Smooth muscle cell (in vitro differentiated cells): ENCODE data around the gene MLPH. TPM values are rescaled to one million over a fixed set of nuclear protein-coding genes. Genes with fewer than 3 reads are reported as not detected.

Experiments
- DNase-seq: peaks from one replicate; lab custom pipeline; 2025; ENCODE audit not compliant: unreplicated experiment; lab: John Stamatoyannopoulos, UW
- H2AFZ ChIP-seq: fragments of 200-600 bp; sonication (generic); 2 replicates; pipeline ENCODE4 v1.6.0; 2016; ENCODE audit warnings: antibody characterized with exemption, low read depth, mild to moderate bottlenecking
- H3F3A ChIP-seq: fragments of 200-600 bp; sonication (generic); 2 replicates; pipeline ENCODE4 v1.6.0; 2017; ENCODE audit warnings: antibody characterized with exemption, low read depth
- H3K27ac ChIP-seq: fragments of 200-600 bp; sonication (generic); 2 replicates; pipeline ENCODE4 v1.5.1; 2016; ENCODE audit warnings: low read depth, mild to moderate bottlenecking
- H3K27me3 ChIP-seq: fragments of 200-600 bp; sonication (generic); 2 replicates; pipeline ENCODE4 v1.6.1; 2016; ENCODE audit warnings: low read depth, mild to moderate bottlenecking
- H3K36me3 ChIP-seq: fragments of 200-600 bp; sonication (generic); 2 replicates; pipeline ENCODE4 v1.5.1; 2016; ENCODE audit warnings: low read depth
- H3K4me1 ChIP-seq: fragments of 200-600 bp; sonication (generic); 2 replicates; pipeline ENCODE4 v1.5.1; 2016; ENCODE audit warnings: low read depth
- H3K4me2 ChIP-seq: fragments of 200-600 bp; sonication (generic); 2 replicates; pipeline ENCODE4 v1.6.0; 2016; ENCODE audit warnings: mild to moderate bottlenecking
- H3K4me3 ChIP-seq: fragments of 200-600 bp; sonication (generic); 2 replicates; pipeline ENCODE4 v1.5.1; 2016; ENCODE audit warnings: mild to moderate bottlenecking
- H3K79me2 ChIP-seq: fragments of 200-600 bp; sonication (generic); 2 replicates; pipeline ENCODE4 v1.6.0; 2016; ENCODE audit warnings: low read depth, mild to moderate bottlenecking
- H3K9ac ChIP-seq: fragments of 200-600 bp; sonication (generic); 2 replicates; pipeline ENCODE4 v1.6.0; 2016; ENCODE audit warnings: low read depth
- H3K9me3 ChIP-seq: fragments of 200-600 bp; sonication (generic); replicated peaks from 2 replicates; pipeline ENCODE4 v1.5.1; 2016; ENCODE audit warnings: low read depth
- H4K20me1 ChIP-seq: fragments of 200-600 bp; sonication (generic); 2 replicates; pipeline ENCODE4 v1.6.0; 2016; ENCODE audit warnings: low read depth
- WGBS: methylation state at CpG from one replicate; pipeline ENCODE4 v1.1.7; 2016; ENCODE audit warnings: low lambda C conversion rate; 5-methylcytosine and 5-hydroxymethylcytosine counted together
- polyA plus RNA-seq: library from polyadenylated mRNA; unstranded; fragments of >200 nt; fragmentation: Nextera tagmentation; extraction: Ambion mirVana; gene quantifications from 2 replicates; pipeline ENCODE4 v1.2.1, GENCODE V29; 2016
- total RNA-seq: library from RNA; depleted of rRNA; stranded (reverse); fragments of >200 nt; gene quantifications from 2 replicates; pipeline ENCODE4 v1.2.3, GENCODE V29; 2014
- TF ChIP-seq, protein P1 (sequence below): fragments of 200-600 bp; sonication (generic); IDR thresholded peaks from 2 replicates; pipeline ENCODE4 v1.5.1; 2017; ENCODE audit warnings: borderline replicate concordance, mild to moderate bottlenecking, antibody characterized with exemption; ENCODE audit not compliant: insufficient read depth, poor library complexity, severe bottlenecking

Gene MLPH
- total and polyA plus RNA-seq, 2 experiments from 2014 or later: 32.8 to 36.4 TPM

DNA sequence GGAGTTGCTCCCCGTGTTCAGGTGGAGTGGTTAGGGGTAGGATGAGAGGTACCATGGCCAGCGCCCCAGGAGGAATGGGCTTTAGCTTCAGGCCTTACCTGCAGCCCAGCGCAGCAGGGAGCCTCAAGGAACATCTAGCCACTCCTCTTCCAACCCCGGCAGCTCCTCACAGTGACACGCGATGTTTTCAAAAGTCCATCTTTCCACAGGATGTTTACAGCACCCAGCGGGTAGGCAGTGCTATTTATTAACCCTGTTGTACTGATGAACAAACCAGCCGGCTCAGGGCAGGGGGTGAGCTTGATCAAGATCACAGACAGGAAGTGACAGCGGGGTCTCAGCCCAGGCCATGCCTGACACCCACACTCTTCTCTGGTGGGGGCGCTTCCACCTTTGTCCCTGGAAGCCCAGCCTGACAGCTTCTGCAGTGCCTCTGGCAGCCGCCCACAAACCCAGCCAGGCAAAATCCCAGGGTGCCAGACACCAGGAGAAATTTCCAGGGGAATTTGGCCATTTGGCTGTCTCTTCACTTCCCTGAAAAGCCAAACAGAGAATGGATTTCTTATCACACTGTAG lies 60.9 kb downstream of the MLPH start:
- no peak overlapping the region for H3K9ac ChIP-seq
- H3K27me3 ChIP-seq: no peaks in the 10 kb centered on the region
- H3K4me3 ChIP-seq: no peak overlapping the region
- no peaks in the 10 kb centered on the region for H4K20me1 ChIP-seq
- no peak overlapping the region for H3K27ac ChIP-seq
- DNase-seq: no peak
- H3K9me3 ChIP-seq: no peaks in the 10 kb centered on the region
- no peak overlapping the region for H3K4me2 ChIP-seq
- no peaks in the 10 kb centered on the region for H3F3A ChIP-seq
- no peaks in the 10 kb centered on the region for H3K79me2 ChIP-seq
- H2AFZ ChIP-seq: no peak overlapping the region
- no peaks in the 10 kb centered on the region for H3K36me3 ChIP-seq
- TF ChIP-seq, protein P1, sequence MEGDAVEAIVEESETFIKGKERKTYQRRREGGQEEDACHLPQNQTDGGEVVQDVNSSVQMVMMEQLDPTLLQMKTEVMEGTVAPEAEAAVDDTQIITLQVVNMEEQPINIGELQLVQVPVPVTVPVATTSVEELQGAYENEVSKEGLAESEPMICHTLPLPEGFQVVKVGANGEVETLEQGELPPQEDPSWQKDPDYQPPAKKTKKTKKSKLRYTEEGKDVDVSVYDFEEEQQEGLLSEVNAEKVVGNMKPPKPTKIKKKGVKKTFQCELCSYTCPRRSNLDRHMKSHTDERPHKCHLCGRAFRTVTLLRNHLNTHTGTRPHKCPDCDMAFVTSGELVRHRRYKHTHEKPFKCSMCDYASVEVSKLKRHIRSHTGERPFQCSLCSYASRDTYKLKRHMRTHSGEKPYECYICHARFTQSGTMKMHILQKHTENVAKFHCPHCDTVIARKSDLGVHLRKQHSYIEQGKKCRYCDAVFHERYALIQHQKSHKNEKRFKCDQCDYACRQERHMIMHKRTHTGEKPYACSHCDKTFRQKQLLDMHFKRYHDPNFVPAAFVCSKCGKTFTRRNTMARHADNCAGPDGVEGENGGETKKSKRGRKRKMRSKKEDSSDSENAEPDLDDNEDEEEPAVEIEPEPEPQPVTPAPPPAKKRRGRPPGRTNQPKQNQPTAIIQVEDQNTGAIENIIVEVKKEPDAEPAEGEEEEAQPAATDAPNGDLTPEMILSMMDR: no peak
- WGBS: 39% methylated on average over 11 of the region's 11 CpGs
- H3K4me1 ChIP-seq: no peaks in the 10 kb centered on the region

GRCh38 chr2:237549216-237549615 lies 62.2 kb downstream of the MLPH start:
- 91% methylated on average over 8 of the region's 8 CpGs for WGBS
- Histone ChIP-seq H3K27ac (no peak overlapping the region), H3K9me3 (no peaks in the 10 kb centered on the region), H4K20me1 (no peaks in the 10 kb centered on the region), H3K4me3 (no peak overlapping the region), H3K4me1 (no peaks in the 10 kb centered on the region), H3K27me3 (no peaks in the 10 kb centered on the region), H3K79me2 (no peaks in the 10 kb centered on the region), H3F3A (no peaks in the 10 kb centered on the region), H2AFZ (no peak overlapping the region), H3K9ac (no peak overlapping the region), H3K4me2 (no peak overlapping the region), H3K36me3 (peaks cover 10% of the 10 kb centered on the region)
- DNase-seq: no peak
- TF ChIP-seq, protein P1: no peak

GRCh38 chr2:237549643-237550415 lies 62.8 kb downstream of the MLPH start:
- TF ChIP-seq, protein P1: no peak
- Histone ChIP-seq H4K20me1 (no peaks in the 10 kb centered on the region), H2AFZ (no peak overlapping the region), H3K9ac (no peak overlapping the region), H3K36me3 (peaks cover 15% of the 10 kb centered on the region), H3K4me2 (no peak overlapping the region), H3K27ac (no peak overlapping the region), H3K27me3 (no peaks in the 10 kb centered on the region), H3K4me3 (no peak overlapping the region), H3K4me1 (no peaks in the 10 kb centered on the region), H3K9me3 (no peaks in the 10 kb centered on the region), H3F3A (no peaks in the 10 kb centered on the region), H3K79me2 (no peaks in the 10 kb centered on the region)
- no peak for DNase-seq
- WGBS: 90% methylated on average over 17 of the region's 17 CpGs
